Caco-2 (cell line): Measurements from ENCODE around the gene TTLL5. TPM values are rescaled to one million over a fixed set of nuclear protein-coding genes. Genes with fewer than 3 reads are reported as not detected.

Source experiments
- BruUV-seq: library from RNA; stranded (reverse); fragments of 400-500 nt; replicated peaks from 2 replicates; lab custom pipeline; 2021; lab: Mats Ljungman, UMichigan
- CTCF ChIA-PET: fragments of 300-600 bp; sonication (Branson Sonifier 250); formaldehyde crosslinking; loops from one replicate; lab custom pipeline; 2022; ENCODE audit warnings: antibody characterized with exemption; lab: Charles Lee
- POLR2A ChIA-PET: fragments of 300-600 bp; sonication (Branson Sonifier 250); formaldehyde crosslinking; loops from one replicate; lab custom pipeline; 2022; ENCODE audit warnings: antibody characterized with exemption; lab: Charles Lee
- DNase-seq, 2 experiments: peaks; one replicate each; pipeline versions ENCODE4 v3.0.0 to v3.0.0-alpha.2; 2020 to 2022
- H3K27me3 ChIP-seq: replicated peaks from 2 replicates; pipeline ENCODE4 v1.6.0; 2011; ENCODE audit warnings: low read length; ENCODE audit not compliant: control insufficient read depth, insufficient read depth
- H3K36me3 ChIP-seq: 2 replicates; pipeline ENCODE4 v1.5.1; 2011; ENCODE audit warnings: low read length; ENCODE audit not compliant: control insufficient read depth, insufficient read depth
- H3K4me1 ChIP-seq: fragments of 250-450 bp; sonication (Bioruptor Pico); 2 replicates; pipeline ENCODE4 v1.5.1; 2020; ENCODE audit warnings: mild to moderate bottlenecking
- H3K4me3 ChIP-seq: 2 replicates; pipeline ENCODE4 v1.5.1; 2011; ENCODE audit warnings: low read depth, mild to moderate bottlenecking, control low read depth, low read length
- H3K9me3 ChIP-seq: fragments of 250-450 bp; sonication (Bioruptor Pico); 2 replicates; pipeline ENCODE4 v1.5.1; 2020; ENCODE audit warnings: mild to moderate bottlenecking, moderate library complexity
- H3K27ac Mint-ChIP-seq: one replicate; pipeline ENCODE4 v1.8.0; 2022; ENCODE audit warnings: mixed read lengths; ENCODE audit not compliant: unreplicated experiment
- H3K27me3 Mint-ChIP-seq: one replicate; pipeline ENCODE4 v1.8.0; 2022; ENCODE audit warnings: mixed read lengths; ENCODE audit not compliant: insufficient read depth, unreplicated experiment
- H3K36me3 Mint-ChIP-seq: one replicate; pipeline ENCODE4 v1.8.0; 2022; ENCODE audit warnings: mild to moderate bottlenecking, mixed read lengths; ENCODE audit not compliant: insufficient read depth, unreplicated experiment
- H3K4me1 Mint-ChIP-seq: one replicate; pipeline ENCODE4 v1.8.0; 2022; ENCODE audit warnings: low read depth, mixed read lengths; ENCODE audit not compliant: unreplicated experiment
- H3K4me3 Mint-ChIP-seq: one replicate; pipeline ENCODE4 v1.8.0; 2022; ENCODE audit warnings: mild to moderate bottlenecking, moderate library complexity, mixed read lengths; ENCODE audit not compliant: unreplicated experiment
- H3K9me3 Mint-ChIP-seq: one replicate; pipeline ENCODE4 v1.8.0; 2022; ENCODE audit warnings: mixed read lengths; ENCODE audit not compliant: unreplicated experiment
- CTCF ChIP-seq, 2 experiments: fragments of 200-600 bp in 1 of 2; IDR thresholded peaks; 1 replicate in 1 of 2; 2 replicates in 1 of 2; pipeline versions ENCODE4 v1.5.1 to v1.8.0; 2011 to 2022; ENCODE audit warnings: antibody characterized with exemption in 1 of 2, control low read depth in 1 of 2, inconsistent platforms in 1 of 2, low read depth in 1 of 2, low read length in 1 of 2, mild to moderate bottlenecking in 1 of 2, moderate library complexity in 1 of 2; ENCODE audit not compliant: insufficient read depth in 1 of 2, severe bottlenecking in 1 of 2, unreplicated experiment in 1 of 2
- intact Hi-C: fragments of 100-400 bp; cut with micrococcal nuclease; formaldehyde crosslinking; loops from one replicate; pipeline ENCODE4 v1.10.0; 2022; ENCODE audit not compliant: unreplicated experiment
- total RNA-seq: library from RNA; stranded (reverse); gene quantifications from 2 replicates; pipeline ENCODE4 v1.2.3, GENCODE V29; 2022

Gene TTLL5
- total RNA-seq, 1 experiment from 2014 or later = 38.2 TPM

- no peak for DNase-seq
- BruUV-seq = no TSS peak
- ChIA-PET CTCF (no interaction called here), POLR2A (no interaction called here)
- no peak for TF ChIP-seq CTCF (IDR thresholded peaks at IDR 0.05; ENCODE audit: insufficient read depth in 1 of 2, low read depth in 1 of 2, low read length in 1 of 2, severe bottlenecking in 1 of 2, unreplicated experiment in 1 of 2)
- peaks cover 20% of the 10 kb centered on the region for H3K36me3 Mint-ChIP-seq
- peaks cover 6% of the 10 kb centered on the region for H3K9me3 Mint-ChIP-seq
- H3K4me1 Mint-ChIP-seq = no peaks in the 10 kb centered on the region
- no peak overlapping the region for H3K27ac Mint-ChIP-seq
- Histone ChIP-seq H3K36me3 (no peaks in the 10 kb centered on the region), H3K27me3 (no peaks in the 10 kb centered on the region), H3K4me3 (no peak overlapping the region), H3K4me1 (no peaks in the 10 kb centered on the region), H3K9me3 (peaks cover under 1% of the 10 kb centered on the region; the same call in 1 of the 2 replicates)
- H3K4me3 Mint-ChIP-seq = no peak overlapping the region
- H3K27me3 Mint-ChIP-seq = no peaks in the 10 kb centered on the region
- intact Hi-C loops = no loop called here
Observed at GRCh38 chr14:75752086-75752485, 91.0 kb downstream of the TTLL5 start.

GRCh38 chr14:75752907-75753594 is 92.0 kb downstream of the TTLL5 start:
- intact Hi-C loops = no loop called here
- Mint-ChIP-seq H3K36me3 (peaks cover 17% of the 10 kb centered on the region), H3K9me3 (no peaks in the 10 kb centered on the region), H3K4me1 (no peaks in the 10 kb centered on the region), H3K4me3 (no peak overlapping the region), H3K27me3 (no peaks in the 10 kb centered on the region), H3K27ac (no peak overlapping the region)
- Histone ChIP-seq H3K4me1 (no peaks in the 10 kb centered on the region), H3K4me3 (no peak overlapping the region), H3K9me3 (no peaks in the 10 kb centered on the region), H3K36me3 (no peaks in the 10 kb centered on the region), H3K27me3 (no peaks in the 10 kb centered on the region)
- TF ChIP-seq CTCF (IDR thresholded peaks at IDR 0.05; ENCODE audit: insufficient read depth in 1 of 2, low read depth in 1 of 2, low read length in 1 of 2, severe bottlenecking in 1 of 2, unreplicated experiment in 1 of 2) = no peak
- DNase-seq = no peak
- POLR2A ChIA-PET = no interaction called here
- CTCF ChIA-PET = no interaction called here
- no TSS peak for BruUV-seq

- H3K27me3 Mint-ChIP-seq = no peaks in the 10 kb centered on the region
- Histone ChIP-seq H3K4me1 (no peaks in the 10 kb centered on the region), H3K9me3 (no peaks in the 10 kb centered on the region), H3K36me3 (no peaks in the 10 kb centered on the region), H3K4me3 (no peak overlapping the region), H3K27me3 (no peaks in the 10 kb centered on the region)
- BruUV-seq = no TSS peak
- ChIA-PET CTCF (no interaction called here), POLR2A (no interaction called here)
- DNase-seq = no peak
- intact Hi-C loops = no loop called here
- H3K27ac Mint-ChIP-seq = no peak overlapping the region
- peaks cover 13% of the 10 kb centered on the region for H3K36me3 Mint-ChIP-seq
- TF ChIP-seq CTCF (IDR thresholded peaks at IDR 0.05; ENCODE audit: insufficient read depth in 1 of 2, low read depth in 1 of 2, low read length in 1 of 2, severe bottlenecking in 1 of 2, unreplicated experiment in 1 of 2) = no peak
- H3K4me3 Mint-ChIP-seq = no peak overlapping the region
- H3K4me1 Mint-ChIP-seq = no peaks in the 10 kb centered on the region
- no peaks in the 10 kb centered on the region for H3K9me3 Mint-ChIP-seq
Observed at GRCh38 chr14:75753696-75754095, 92.7 kb downstream of the TTLL5 start.
